Ectodermal cell (in vitro differentiated cells): ENCODE measurements around the gene C1orf159.
A peak's percentile ranks its signal among the peaks of the same experiment; 100 is the strongest.
"Not testable (repeated sequence)": the region's sequence is repeated elsewhere in the genome, so short reads cannot be mapped to it uniquely, and the experiment has no call there.

ENCODE experiments used
- H3K27ac ChIP-seq: 2 replicates; pipeline ENCODE4 v1.7.0; 2013; ENCODE audit warnings: mild to moderate bottlenecking, low read depth, low read length; ENCODE audit not compliant: insufficient read depth, poor library complexity, severe bottlenecking
- H3K27me3 ChIP-seq: 2 replicates; pipeline ENCODE4 v1.7.0; 2013; ENCODE audit warnings: mild to moderate bottlenecking, low read length; ENCODE audit not compliant: insufficient read depth, control insufficient read depth, poor library complexity, severe bottlenecking
- H3K36me3 ChIP-seq: one replicate; pipeline ENCODE4 v1.7.0; 2013; ENCODE audit warnings: low read length; ENCODE audit not compliant: control insufficient read depth, insufficient read depth
- H3K4me1 ChIP-seq: one replicate; pipeline ENCODE4 v1.7.0; 2013; ENCODE audit warnings: low read length; ENCODE audit not compliant: control insufficient read depth, insufficient read depth
- H3K4me3 ChIP-seq: 2 replicates; pipeline ENCODE4 v1.7.0; 2013; ENCODE audit warnings: low read depth, low read length, control low read depth; ENCODE audit not compliant: insufficient read depth
- H3K9me3 ChIP-seq: 2 replicates; pipeline ENCODE4 v1.7.0; 2013; ENCODE audit warnings: mild to moderate bottlenecking, low read length, moderate library complexity; ENCODE audit not compliant: control insufficient read depth
- WGBS, 2 experiments: methylation state at CpG; one replicate each; pipeline ENCODE4 v1.1.7; 2013; ENCODE audit warnings: missing lambda C conversion rate in 2 of 2; 5-methylcytosine and 5-hydroxymethylcytosine counted together

C1orf159 gene

DNA sequence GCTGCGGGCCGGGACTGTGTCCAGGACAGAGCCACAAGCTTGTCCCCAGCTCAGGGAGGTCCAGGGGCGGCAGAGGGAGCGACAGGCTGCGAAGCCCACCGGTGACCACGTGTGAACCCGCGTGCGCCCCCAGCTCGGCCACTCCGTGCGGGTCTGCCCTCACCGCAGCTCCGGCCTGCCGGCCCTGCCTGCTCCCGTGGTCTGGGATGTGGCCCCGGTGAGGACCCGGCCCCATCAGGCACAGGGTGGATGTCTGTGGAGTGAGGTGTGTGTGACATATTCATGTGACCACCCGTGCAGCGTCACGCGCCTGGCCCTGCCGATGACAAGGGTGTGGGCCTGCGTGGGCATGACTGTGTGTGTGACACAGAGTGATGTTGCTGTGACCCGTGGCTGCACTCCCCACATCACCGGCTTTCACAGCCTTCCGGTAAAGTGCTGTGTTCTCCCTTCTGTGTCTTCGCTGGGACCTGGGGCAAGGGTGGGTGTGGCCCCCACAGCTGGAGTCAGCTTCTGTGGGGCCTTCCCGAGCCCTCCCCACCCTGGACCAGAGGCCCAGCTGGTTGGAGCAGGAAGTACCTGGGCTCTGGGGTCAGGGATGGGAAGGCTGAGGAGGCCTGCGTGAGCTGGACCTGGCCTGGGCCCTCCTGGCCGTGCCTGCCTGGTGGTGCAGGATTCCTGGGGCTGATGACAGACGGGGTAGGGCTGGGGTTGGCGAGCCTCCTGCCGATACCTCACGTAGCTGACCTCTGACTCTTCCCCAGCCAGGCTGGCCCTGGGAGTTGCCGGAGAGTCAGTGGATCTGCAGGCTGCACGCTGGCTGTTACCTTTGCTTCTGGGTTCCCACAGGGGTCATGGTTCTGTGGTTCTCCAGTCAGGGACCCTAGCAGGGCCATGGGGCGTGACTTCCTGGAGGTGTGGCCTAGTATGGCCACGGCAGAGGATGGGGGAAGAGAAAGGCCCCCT is 45.9 kb downstream of the C1orf159 start:
- Histone ChIP-seq H3K9me3 (no peaks in the 10 kb centered on the region), H3K27me3 (peaks cover 51% of the 10 kb centered on the region), H3K4me3 (peak overlapping the region; percentile 65), H3K36me3 (no peaks in the 10 kb centered on the region), H3K4me1 (peaks cover 27% of the 10 kb centered on the region), H3K27ac (no peak overlapping the region)
- WGBS, 2 experiments: 63 to 66% methylated on average over 40 of the region's 40 CpGs

DNA sequence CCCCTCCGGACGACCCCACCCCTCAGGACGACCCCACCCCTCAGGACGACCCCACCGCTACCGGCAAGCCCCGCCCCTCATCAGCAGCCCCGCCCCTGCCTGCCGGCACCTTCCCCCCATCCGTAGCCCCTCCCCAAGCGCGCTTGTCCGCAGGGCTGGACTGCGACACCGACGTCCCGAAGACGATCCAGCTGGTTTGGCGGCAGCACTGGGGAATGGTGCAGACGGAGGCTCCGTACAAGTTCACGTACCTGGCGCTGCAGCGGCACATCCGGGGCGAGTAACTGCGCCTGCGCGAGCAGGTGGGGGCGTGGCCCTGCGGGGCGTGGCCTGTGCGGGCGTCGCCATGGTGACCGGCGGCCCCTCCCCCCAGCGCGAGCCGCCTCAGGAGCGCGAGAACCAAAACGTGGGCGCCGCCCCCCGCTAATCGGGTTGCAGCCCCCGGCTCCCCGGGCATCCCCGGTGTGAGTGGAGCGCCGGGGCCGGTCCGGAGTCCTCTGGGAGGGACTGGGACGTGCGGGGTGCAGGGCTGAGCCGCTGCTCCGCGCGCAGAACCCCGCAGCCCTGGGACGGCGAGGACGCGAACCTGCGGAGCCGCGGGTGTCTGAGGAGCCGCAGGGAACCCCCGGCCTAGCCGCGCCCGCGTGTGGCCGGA is 46.7 kb downstream of the C1orf159 start:
- Histone ChIP-seq H3K4me3 (peak overlapping the region; percentile 65), H3K4me1 (peaks cover 26% of the 10 kb centered on the region), H3K27ac (no peak overlapping the region), H3K27me3 (peaks cover 57% of the 10 kb centered on the region), H3K36me3 (no peaks in the 10 kb centered on the region), H3K9me3 (no peaks in the 10 kb centered on the region)
- WGBS, 2 experiments: 2 to 3% methylated on average over 68 to 75 of the region's 75 CpGs

DNA sequence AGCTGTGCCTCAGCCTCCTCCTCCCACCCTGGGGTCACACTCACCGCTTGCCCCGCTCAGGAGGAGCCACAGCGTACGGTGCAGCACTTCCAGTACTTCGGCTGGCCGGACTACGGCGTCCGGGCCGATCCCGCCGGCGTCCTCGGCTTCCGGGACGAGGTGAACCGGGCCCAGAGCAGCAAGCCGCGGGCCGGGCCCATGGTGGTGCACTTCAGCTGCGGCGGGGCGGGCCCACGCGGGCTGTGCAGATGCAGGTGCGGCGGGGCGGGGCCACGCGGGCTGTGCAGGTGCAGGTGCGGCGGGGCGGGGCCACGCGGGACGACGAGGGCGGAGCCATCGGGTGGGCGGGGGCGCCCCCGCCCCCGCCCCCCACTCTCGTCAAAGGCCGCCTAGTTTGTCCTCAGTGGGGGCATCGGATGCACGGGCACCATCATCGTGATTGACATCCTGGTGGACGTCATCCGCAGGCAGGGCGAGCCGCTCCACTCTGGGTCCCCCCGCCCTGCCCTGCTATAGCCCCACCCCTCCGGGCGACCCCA is 47.3 kb downstream of the C1orf159 start:
- Histone ChIP-seq H3K4me1 (peaks cover 32% of the 10 kb centered on the region), H3K27me3 (peaks cover 63% of the 10 kb centered on the region), H3K4me3 (peak overlapping the region; percentile 65), H3K9me3 (no peaks in the 10 kb centered on the region), H3K27ac (no peak overlapping the region), H3K36me3 (no peaks in the 10 kb centered on the region)
- WGBS, 2 experiments: 3% methylated on average over 53 to 54 of the region's 55 CpGs

DNA sequence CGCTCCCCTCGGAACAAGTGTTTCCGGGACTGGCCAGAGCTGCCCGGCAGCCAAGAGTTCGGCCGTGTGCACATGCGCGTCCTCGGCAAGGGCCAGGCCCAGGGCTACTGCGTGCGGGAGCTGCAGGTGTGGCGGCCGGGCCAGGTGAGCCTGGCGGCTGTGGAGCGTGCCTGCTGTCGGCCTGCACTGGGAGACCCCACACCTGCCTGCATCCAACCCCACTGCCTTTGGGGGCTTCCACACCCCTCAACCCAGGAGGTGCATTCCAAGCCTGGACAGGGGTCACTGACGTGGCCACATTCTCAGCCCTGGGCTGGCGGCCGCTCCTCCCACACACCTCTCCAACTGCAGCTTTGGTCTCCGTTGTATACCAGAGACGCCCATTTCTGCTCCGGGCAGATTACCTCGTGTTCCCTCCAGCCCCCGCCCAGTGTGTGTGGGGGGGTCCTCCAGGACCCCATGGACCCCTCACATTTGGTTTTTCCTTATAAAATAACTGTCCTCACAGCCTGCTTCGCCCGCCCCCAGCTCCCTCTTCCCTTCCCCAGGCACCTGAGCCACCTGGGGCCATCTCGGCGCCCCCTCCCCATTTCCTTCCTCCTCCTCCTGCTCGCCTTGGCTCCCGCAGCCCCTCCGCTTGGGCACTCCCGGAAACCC is 47.9 kb downstream of the C1orf159 start:
- Histone ChIP-seq H3K4me1 (peaks cover 34% of the 10 kb centered on the region), H3K4me3 (peak overlapping the region; percentile 65), H3K9me3 (no peaks in the 10 kb centered on the region), H3K27ac (no peak overlapping the region), H3K36me3 (no peaks in the 10 kb centered on the region), H3K27me3 (peaks cover 69% of the 10 kb centered on the region)
- WGBS, 2 experiments: 67 to 68% methylated on average over 32 of the region's 32 CpGs

DNA sequence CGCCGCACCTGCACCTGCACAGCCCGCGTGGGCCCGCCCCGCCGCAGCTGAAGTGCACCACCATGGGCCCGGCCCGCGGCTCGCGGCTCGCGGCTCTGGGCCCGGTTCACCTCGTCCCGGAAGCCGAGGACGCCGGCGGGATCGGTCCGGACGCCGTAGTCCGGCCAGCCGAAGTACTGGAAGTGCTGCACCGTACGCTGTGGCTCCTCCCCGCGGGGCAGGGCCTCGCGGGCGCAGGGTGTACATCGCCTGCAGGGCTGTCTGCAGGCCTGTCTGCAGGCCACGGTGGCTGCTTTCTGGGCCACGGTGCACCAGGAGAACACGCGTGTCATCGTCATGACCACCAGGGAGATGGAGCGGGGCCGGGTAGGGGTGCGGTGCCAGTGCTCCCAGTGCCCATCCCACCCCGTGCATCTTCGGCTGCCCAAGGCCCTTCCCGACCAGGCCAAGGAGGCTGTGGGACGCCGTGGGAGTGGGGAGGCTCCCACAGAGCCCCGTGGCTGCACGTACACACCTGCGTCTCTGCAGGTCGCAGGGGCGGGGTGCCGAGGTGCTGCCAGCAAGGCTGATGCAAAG is 48.5 kb downstream of the C1orf159 start:
- Histone ChIP-seq H3K4me3 (no peak overlapping the region), H3K4me1 (peaks cover 40% of the 10 kb centered on the region), H3K36me3 (no peaks in the 10 kb centered on the region), H3K27me3 (peaks cover 75% of the 10 kb centered on the region), H3K27ac (no peak overlapping the region), H3K9me3 (no peaks in the 10 kb centered on the region)
- WGBS, 2 experiments: 94 to 95% methylated on average over 54 of the region's 54 CpGs

DNA sequence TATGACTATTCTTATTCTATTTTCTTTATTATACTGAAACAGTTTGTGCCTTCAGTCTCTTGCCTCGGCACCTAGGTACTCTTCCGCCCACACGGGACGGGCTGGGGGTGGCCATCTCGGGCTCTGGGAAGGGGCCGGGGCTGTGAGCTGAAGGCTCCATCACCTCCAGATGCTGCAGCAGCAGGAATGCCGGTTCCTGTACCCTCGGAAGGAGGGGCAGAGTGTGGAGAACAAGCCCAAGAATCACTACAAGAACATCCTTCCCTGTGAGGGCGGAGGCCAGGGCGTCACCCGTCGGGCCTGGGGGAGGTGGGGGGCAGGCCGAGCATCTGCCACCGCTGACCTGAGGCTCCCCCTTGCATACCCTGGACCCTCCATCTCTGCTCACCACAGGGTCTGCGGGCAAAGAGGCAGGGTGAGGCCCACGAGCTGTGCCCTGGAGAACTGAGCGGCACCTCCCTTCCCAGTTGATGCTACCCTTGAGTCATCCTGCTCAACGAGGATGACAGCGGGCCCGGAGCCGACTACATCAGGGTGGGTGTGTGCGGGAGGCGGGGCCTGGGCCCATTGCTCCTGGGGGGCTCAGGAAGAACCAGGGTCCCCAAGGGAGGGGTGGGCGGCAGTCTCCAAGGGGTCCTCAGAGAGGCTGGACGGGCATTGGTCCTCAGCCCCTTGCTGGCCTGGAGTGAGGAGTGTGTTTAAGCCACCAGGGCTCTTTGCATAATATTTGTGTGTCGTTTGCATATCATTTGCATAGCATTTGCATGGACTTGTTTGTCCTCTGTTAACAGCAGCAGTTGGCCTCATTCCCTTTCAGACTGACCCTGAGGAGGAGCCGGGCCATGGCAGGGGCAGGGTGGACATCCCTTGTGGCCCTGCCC is 49.2 kb downstream of the C1orf159 start:
- no peak overlapping the region for H3K4me3 ChIP-seq

DNA sequence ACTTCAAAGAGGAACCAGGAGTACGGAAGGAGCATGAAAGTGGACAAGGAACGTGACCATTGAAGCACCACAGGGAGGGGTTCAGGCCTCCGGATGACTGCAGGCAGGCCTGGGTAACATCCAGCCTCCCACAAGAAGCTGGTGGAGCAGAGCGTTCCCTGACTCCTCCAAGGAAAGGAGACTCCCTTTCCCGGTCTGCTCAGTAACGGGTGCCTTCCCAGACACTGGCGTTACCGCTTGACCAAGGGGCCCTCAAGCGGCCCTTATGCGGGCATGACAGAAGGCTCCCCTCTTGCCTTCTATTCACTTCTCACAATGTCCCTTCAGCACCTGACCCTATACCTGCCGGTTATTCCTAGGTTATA is 50.0 kb downstream of the C1orf159 start:
- H3K27ac ChIP-seq, H3K36me3 ChIP-seq, H3K9me3 ChIP-seq, H3K4me3 ChIP-seq: not testable (repeated sequence)
- 73 to 76% methylated on average over 10 to 11 of the region's 11 CpGs for WGBS, 2 experiments
- Histone ChIP-seq H3K27me3 (peaks cover 89% of the 10 kb centered on the region), H3K4me1 (peaks cover 40% of the 10 kb centered on the region)

More for the DNA sequence above, 49.2 kb downstream of the C1orf159 start:
- no peak overlapping the region for H3K27ac ChIP-seq
- no peaks in the 10 kb centered on the region for H3K36me3 ChIP-seq
- H3K4me1 ChIP-seq: peaks cover 43% of the 10 kb centered on the region
- WGBS, 2 experiments: 82 to 84% methylated on average over 27 of the region's 27 CpGs
- H3K27me3 ChIP-seq: peaks cover 82% of the 10 kb centered on the region
- H3K9me3 ChIP-seq: no peaks in the 10 kb centered on the region

DNA sequence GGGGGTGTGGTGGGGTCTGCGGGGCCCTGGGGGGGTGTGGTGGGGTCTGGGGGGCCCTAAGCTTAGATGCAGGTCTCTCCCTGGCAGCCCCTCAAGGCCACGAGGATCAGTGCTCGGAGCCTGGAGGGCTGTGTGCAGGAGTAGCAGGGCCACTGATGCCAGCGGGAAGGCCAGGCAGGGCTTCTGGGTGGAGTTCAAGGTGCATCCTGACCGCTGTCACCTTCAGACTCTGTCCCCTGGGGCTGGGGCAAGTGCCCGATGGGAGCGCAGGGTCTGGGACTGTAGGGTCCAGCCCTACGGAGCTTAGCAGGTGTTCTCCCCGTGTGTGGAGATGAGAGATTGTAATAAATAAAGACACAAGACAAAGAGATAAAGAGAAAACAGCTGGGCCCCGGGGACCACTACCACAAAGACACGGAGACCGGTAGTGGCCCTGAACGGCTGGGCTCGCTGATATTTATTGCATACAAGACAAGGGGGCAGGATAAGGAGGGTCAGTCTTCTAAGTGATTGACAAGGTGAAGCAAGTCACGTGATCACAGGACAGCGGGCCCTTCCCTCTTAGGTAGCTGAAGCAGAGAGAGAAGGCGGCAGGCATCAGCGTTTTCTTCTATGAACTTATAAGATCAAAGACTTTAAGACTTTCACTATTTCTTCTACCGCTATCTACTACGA is 50.5 kb downstream of the C1orf159 start:
- WGBS, 2 experiments: 72% methylated on average over 20 of the region's 20 CpGs
- no peaks in the 10 kb centered on the region for H3K9me3 ChIP-seq

More for the DNA sequence above, 50.5 kb downstream of the C1orf159 start:
- Histone ChIP-seq H3K27me3 (peaks cover 94% of the 10 kb centered on the region), H3K4me1 (peaks cover 36% of the 10 kb centered on the region), H3K4me3 (no peak overlapping the region), H3K27ac (no peak overlapping the region), H3K36me3 (no peaks in the 10 kb centered on the region)
